Aorta (tissue), 5 donors: ENCODE data around the gene GULP1. TPM values are rescaled to one million over a fixed set of nuclear protein-coding genes. Genes with fewer than 3 reads are reported as not detected.

Source experiments
- ATAC-seq: fragments of 200-7000 bp; cut with Tn5 transposase; one replicate; pipeline ENCODE4 v1.9.1; 2022; ENCODE audit warnings: moderate library complexity; ENCODE audit not compliant: low FRiP score
- DNase-seq, 2 donors: peaks; one replicate each; pipeline ENCODE4 v3.0.0-alpha.2; 2020
- H3K27ac ChIP-seq, 2 donors: one replicate each; pipeline ENCODE4 v1.5.1; 2013; ENCODE audit warnings: low read length in 2 of 2, mild to moderate bottlenecking in 2 of 2, moderate library complexity in 2 of 2, control low read depth in 1 of 2, inconsistent platforms in 1 of 2, low read depth in 1 of 2
- H3K27me3 ChIP-seq, 2 donors: one replicate each; pipeline ENCODE4 v1.6.1; 2013; ENCODE audit warnings: control low read depth in 1 of 2, low read length in 1 of 2, mild to moderate bottlenecking in 1 of 2, moderate library complexity in 1 of 2; ENCODE audit not compliant: insufficient read depth in 2 of 2, control insufficient read depth in 1 of 2
- H3K36me3 ChIP-seq, 2 donors: one replicate each; pipeline ENCODE4 v1.6.1; 2013; ENCODE audit warnings: control low read depth in 1 of 2, low read length in 1 of 2, mild to moderate bottlenecking in 1 of 2; ENCODE audit not compliant: insufficient read depth in 2 of 2, control insufficient read depth in 1 of 2
- H3K4me1 ChIP-seq, 2 donors: one replicate each; pipeline ENCODE4 v1.6.1; 2013; ENCODE audit warnings: low read length in 2 of 2, control low read depth in 1 of 2, mild to moderate bottlenecking in 1 of 2, moderate library complexity in 1 of 2; ENCODE audit not compliant: insufficient read depth in 2 of 2, control insufficient read depth in 1 of 2
- H3K4me3 ChIP-seq, 2 donors: one replicate each; pipeline ENCODE4 v1.5.1; 2013; ENCODE audit warnings: low read length in 2 of 2, control low read depth in 1 of 2, mild to moderate bottlenecking in 1 of 2
- H3K9me3 ChIP-seq: one replicate; pipeline ENCODE4 v1.6.1; 2013; ENCODE audit warnings: mild to moderate bottlenecking, low read length; ENCODE audit not compliant: control insufficient read depth
- WGBS, 2 donors: extraction: QIAGEN DNeasy Blood & Tissue Kit; methylation state at CpG; one replicate each; pipeline ENCODE4 v1.1.7; 2013; 5-methylcytosine and 5-hydroxymethylcytosine counted together
- intact Hi-C, 2 donors: fragments of 100-400 bp; cut with DNase I; formaldehyde crosslinking; loops; one replicate each; pipeline versions ENCODE4 v1.14.2 to v1.15.0; 2022
- polyA plus RNA-seq, 2 donors: library from polyadenylated mRNA; stranded (reverse); fragments of 200-250 nt; gene quantifications; one replicate each; pipeline ENCODE4 v1.2.3, GENCODE V29; 2013
- total RNA-seq, 2 donors: library from RNA; stranded (reverse); fragmentation: NEBNext Ultra II Directional; extraction: Animal tissue kit (Norgen Biotek cat#: 25700); gene quantifications; one replicate each; pipeline ENCODE4 v1.2.1, GENCODE V29; 2021
- donor health status: healthy with polysubstance abuse.
- donor health status: Bipolar disorder and iron deficiency.
- donor health status: DM: no; HTN: no; CAD: no.
- donor health status: DM: no; HTN: no; CAD: no.
- donor health status: DM: yes; HTN: yes; CAD: no.

The GULP1 gene
- total and polyA plus RNA-seq, 4 donors = 60.2 to 74.8 (median 67.1) TPM

- 91 to 92% methylated on average over 5 of the region's 5 CpGs for WGBS, 2 donors
- Histone ChIP-seq H3K4me1 (no peaks in the 10 kb centered on the region), H3K9me3 (no peaks in the 10 kb centered on the region), H3K27me3 (no peaks in the 10 kb centered on the region), H3K36me3 (no peaks in the 10 kb centered on the region), H3K27ac (no peak overlapping the region), H3K4me3 (no peak overlapping the region)
- ATAC-seq (no peak), DNase-seq (no peak)
- intact Hi-C loops = no loop called here
Measured at GRCh38 chr2:188410504-188411235, 119.0 kb downstream of the GULP1 start.

DNA sequence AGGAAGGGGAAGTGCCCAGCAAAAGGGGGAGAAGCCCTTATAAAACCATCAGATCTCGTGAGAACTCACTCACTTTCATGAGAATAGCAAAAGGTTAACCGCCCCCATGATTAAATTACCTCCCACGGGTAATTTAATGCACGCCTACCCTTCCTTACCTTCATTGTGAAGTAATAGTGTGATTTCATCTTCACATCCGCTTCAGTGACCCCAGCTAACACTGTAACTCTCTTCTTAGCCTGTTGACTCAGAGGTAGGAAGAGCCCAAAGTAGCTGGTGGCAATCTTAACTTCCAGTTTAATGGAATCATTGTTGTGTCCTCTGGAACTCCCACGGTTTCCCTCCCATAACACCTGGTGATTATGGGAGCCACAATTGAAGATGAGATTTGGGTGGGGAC is 120.5 kb downstream of the GULP1 start:
- no peaks in the 10 kb centered on the region for H3K27me3 ChIP-seq

DNA sequence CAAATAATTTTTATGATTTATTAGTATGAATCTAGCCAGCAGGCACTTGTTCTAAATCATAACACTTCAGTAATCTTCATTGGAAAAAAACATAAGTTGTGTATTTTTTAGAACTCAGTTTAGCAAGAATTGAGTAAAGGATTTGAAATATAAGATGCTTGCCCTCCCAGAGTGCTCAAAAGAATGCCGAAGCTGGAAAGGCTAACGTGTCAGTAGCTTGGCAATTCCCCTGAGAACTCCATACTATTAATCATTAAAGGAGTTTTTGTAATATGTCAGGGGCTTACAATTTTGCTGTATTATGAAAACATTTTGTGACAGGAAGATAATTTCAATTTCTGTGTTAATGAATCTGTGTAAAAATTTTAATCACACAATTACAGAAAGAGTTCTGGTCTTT is 122.7 kb downstream of the GULP1 start:
- no peak for DNase-seq
- H3K27ac ChIP-seq = no peak overlapping the region
- no peaks in the 10 kb centered on the region for H3K27me3 ChIP-seq
- no peak for ATAC-seq
- no peaks in the 10 kb centered on the region for H3K4me1 ChIP-seq
- no peak overlapping the region for H3K4me3 ChIP-seq
- no peaks in the 10 kb centered on the region for H3K36me3 ChIP-seq
- H3K9me3 ChIP-seq = no peaks in the 10 kb centered on the region
- intact Hi-C loops = no loop called here
- 1 to 13% methylated on average over 2 of the region's 2 CpGs for WGBS, 2 donors

More for the DNA sequence above, 120.5 kb downstream of the GULP1 start:
- 94 to 96% methylated on average over 6 of the region's 6 CpGs for WGBS, 2 donors
- Histone ChIP-seq H3K4me1 (no peaks in the 10 kb centered on the region), H3K4me3 (no peak overlapping the region), H3K27ac (no peak overlapping the region), H3K9me3 (no peaks in the 10 kb centered on the region), H3K36me3 (no peaks in the 10 kb centered on the region)
- DNase-seq = no peak
- intact Hi-C loops = no loop called here
- ATAC-seq = no peak

- H3K27me3 ChIP-seq = no peaks in the 10 kb centered on the region
- H3K27ac ChIP-seq = no peak overlapping the region
- 100% methylated on average over 1 of the region's 1 CpG for WGBS, 2 donors
- DNase-seq = no peak
- no peaks in the 10 kb centered on the region for H3K9me3 ChIP-seq
- ATAC-seq = no peak
- no peak overlapping the region for H3K4me3 ChIP-seq
- no peaks in the 10 kb centered on the region for H3K36me3 ChIP-seq
- H3K4me1 ChIP-seq = no peaks in the 10 kb centered on the region
- intact Hi-C loops = loop anchor here in 1 of 2 donors (5.0 kb wide), 1 partner anchor 33 kb away; no protein-coding TSS in a partner anchor
Measured at GRCh38 chr2:188414869-188415753, 123.4 kb downstream of the GULP1 start.

DNA sequence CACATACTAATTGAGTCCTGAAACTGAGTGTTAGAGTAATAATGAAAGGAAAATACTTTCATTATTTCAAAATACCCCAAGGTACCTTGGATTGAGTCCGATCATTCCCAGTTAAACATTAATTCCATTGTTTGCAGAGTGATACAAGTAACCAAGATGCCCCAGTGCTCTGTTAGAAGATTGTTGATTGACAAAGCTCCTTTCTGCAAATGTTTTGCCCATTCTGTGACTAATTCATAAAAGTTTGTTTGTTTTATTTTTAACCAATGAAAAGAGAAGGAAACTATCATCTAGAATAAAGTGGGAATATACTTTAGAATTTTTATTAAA is 124.0 kb downstream of the GULP1 start:
- no peak for ATAC-seq
- intact Hi-C loops = loop anchor here in 1 of 2 donors (5.0 kb wide), 1 partner anchor 33 kb away; no protein-coding TSS in a partner anchor
- Histone ChIP-seq H3K4me1 (no peaks in the 10 kb centered on the region), H3K36me3 (peaks cover 0 to 2% of the 10 kb centered on the region in 2 donors), H3K27ac (no peak overlapping the region), H3K9me3 (peaks cover 2% of the 10 kb centered on the region), H3K4me3 (no peak overlapping the region), H3K27me3 (no peaks in the 10 kb centered on the region)
- DNase-seq = no peak
- WGBS, 2 donors = 93 to 96% methylated on average over 1 of the region's 1 CpG

- Histone ChIP-seq H3K4me1 (no peaks in the 10 kb centered on the region), H3K27me3 (no peaks in the 10 kb centered on the region), H3K9me3 (peaks cover 2% of the 10 kb centered on the region), H3K36me3 (peaks cover 0 to 2% of the 10 kb centered on the region in 2 donors), H3K27ac (no peak overlapping the region), H3K4me3 (no peak overlapping the region)
- intact Hi-C loops = loop anchor here in 1 of 2 donors (5.0 kb wide), 1 partner anchor 34 kb away; no protein-coding TSS in a partner anchor
- DNase-seq (no peak), ATAC-seq (no peak)
Measured at GRCh38 chr2:188416367-188416766, 124.7 kb downstream of the GULP1 start.

- H3K27ac ChIP-seq = no peak overlapping the region
- no peaks in the 10 kb centered on the region for H3K27me3 ChIP-seq
- H3K36me3 ChIP-seq = peaks cover 0 to 2% of the 10 kb centered on the region in 2 donors
- no peak overlapping the region for H3K4me3 ChIP-seq
- ATAC-seq (no peak), DNase-seq (no peak)
- intact Hi-C loops = loop anchor here in 1 of 2 donors (10.0 kb wide), 1 partner anchor 128 kb away; the partner anchor contains the start of gene GULP1
- WGBS, 2 donors = 88 to 94% methylated on average over 1 of the region's 1 CpG
- H3K9me3 ChIP-seq = peaks cover 2% of the 10 kb centered on the region
- no peaks in the 10 kb centered on the region for H3K4me1 ChIP-seq
Measured at GRCh38 chr2:188422726-188423125, 131.1 kb downstream of the GULP1 start.

GRCh38 chr2:188425266-188425665 is 133.6 kb downstream of the GULP1 start:
- H3K4me3 ChIP-seq = no peak overlapping the region
- intact Hi-C loops = loop anchor here in 1 of 2 donors (10.0 kb wide), 1 partner anchor 130 kb away; the partner anchor contains the start of gene GULP1
- WGBS, 2 donors = 54 to 59% methylated on average over 2 of the region's 2 CpGs
- H3K27ac ChIP-seq = no peak overlapping the region
- peaks cover 2% of the 10 kb centered on the region for H3K9me3 ChIP-seq
- H3K36me3 ChIP-seq = peaks cover 0 to 2% of the 10 kb centered on the region in 2 donors
- DNase-seq = no peak
- no peaks in the 10 kb centered on the region for H3K27me3 ChIP-seq
- no peaks in the 10 kb centered on the region for H3K4me1 ChIP-seq
- no peak for ATAC-seq
